GM19025 (cell line): ENCODE measurements around the gene FBXO34.
"Not testable (repeated sequence)": the region's sequence is repeated elsewhere in the genome, so short reads cannot be mapped to it uniquely, and the experiment has no call there.

Source experiments
- ATAC-seq: cut with Tn5 transposase; IDR thresholded peaks from one replicate; pipeline ENCODE4 v1.9.1; 2021; ENCODE audit warnings: mild to moderate bottlenecking, low read depth, moderate library complexity; ENCODE audit not compliant: unreplicated experiment

FBXO34 gene

GRCh38 chr14:55306938-55307589 lies 35.8 kb downstream of the FBXO34 start:
- no peak for ATAC-seq

- ATAC-seq, result no peak
Measured at GRCh38 chr14:55309154-55309553, 37.9 kb downstream of the FBXO34 start.

- no peak for ATAC-seq
Measured at GRCh38 chr14:55309761-55310365, 38.6 kb downstream of the FBXO34 start.

GRCh38 chr14:55312379-55313030 lies 41.3 kb downstream of the FBXO34 start:
- not testable (repeated sequence) for ATAC-seq

- ATAC-seq, result no peak
Measured at GRCh38 chr14:55313480-55313879, 42.3 kb downstream of the FBXO34 start.

GRCh38 chr14:55314449-55314848 lies 43.2 kb downstream of the FBXO34 start:
- ATAC-seq, result no peak

GRCh38 chr14:55316564-55316963 lies 45.3 kb downstream of the FBXO34 start:
- no peak for ATAC-seq

- ATAC-seq, result no peak
Measured at GRCh38 chr14:55317542-55318306, 46.5 kb downstream of the FBXO34 start.

- no peak for ATAC-seq
Measured at GRCh38 chr14:55318694-55319093, 47.5 kb downstream of the FBXO34 start.

- no peak for ATAC-seq
Measured at GRCh38 chr14:55323910-55324309, 52.7 kb downstream of the FBXO34 start.

GRCh38 chr14:55324812-55325211 lies 53.6 kb downstream of the FBXO34 start:
- no peak for ATAC-seq

GRCh38 chr14:55327179-55327578 lies 56.0 kb downstream of the FBXO34 start:
- ATAC-seq, result no peak

GRCh38 chr14:55328317-55328716 lies 57.1 kb downstream of the FBXO34 start:
- ATAC-seq, result no peak

GRCh38 chr14:55329999-55330710 lies 58.9 kb downstream of the FBXO34 start:
- ATAC-seq, result no peak

- no peak for ATAC-seq
Measured at GRCh38 chr14:55332654-55333570, 61.7 kb downstream of the FBXO34 start.

GRCh38 chr14:55333711-55334485 lies 62.7 kb downstream of the FBXO34 start:
- no peak for ATAC-seq

GRCh38 chr14:55336162-55336561 lies 64.9 kb downstream of the FBXO34 start:
- ATAC-seq, result no peak

GRCh38 chr14:55336691-55337090 lies 65.5 kb downstream of the FBXO34 start:
- ATAC-seq, result no peak

GRCh38 chr14:55339770-55340169 lies 68.5 kb downstream of the FBXO34 start:
- ATAC-seq, result no peak
